GM21619 (cell line): ENCODE measurements around the gene HERC2.

Source experiments
- ATAC-seq: cut with Tn5 transposase; IDR thresholded peaks from one replicate; pipeline ENCODE4 v1.9.1; 2021; ENCODE audit not compliant: unreplicated experiment

The HERC2 gene

GRCh38 chr15:28114721-28115622 lies 207.0 kb downstream of the HERC2 start:
- no peak for ATAC-seq

GRCh38 chr15:28114114-28114455 lies 207.9 kb downstream of the HERC2 start:
- ATAC-seq: no peak

- ATAC-seq: no peak
These were observed 208.4 kb downstream of the HERC2 start for GRCh38 chr15:28113394-28114113.

GRCh38 chr15:28112962-28113361 lies 209.0 kb downstream of the HERC2 start:
- ATAC-seq: no peak

GRCh38 chr15:28112101-28112760 lies 209.7 kb downstream of the HERC2 start:
- ATAC-seq: no peak

GRCh38 chr15:28111543-28111942 lies 210.4 kb downstream of the HERC2 start:
- no peak for ATAC-seq

- ATAC-seq: no peak
These were observed 211.5 kb downstream of the HERC2 start for GRCh38 chr15:28110481-28110881.

GRCh38 chr15:28109626-28110455 lies 212.1 kb downstream of the HERC2 start:
- ATAC-seq: no peak

- ATAC-seq: no peak
These were observed 214.1 kb downstream of the HERC2 start for GRCh38 chr15:28107904-28108275.

- ATAC-seq: no peak
These were observed 214.7 kb downstream of the HERC2 start for GRCh38 chr15:28107111-28107903.

GRCh38 chr15:28106294-28107110 lies 215.5 kb downstream of the HERC2 start:
- ATAC-seq: no peak

GRCh38 chr15:28105793-28106192 lies 216.2 kb downstream of the HERC2 start:
- ATAC-seq: no peak

- no peak for ATAC-seq
These were observed 216.7 kb downstream of the HERC2 start for GRCh38 chr15:28105224-28105791.

GRCh38 chr15:28104326-28104725 lies 217.7 kb downstream of the HERC2 start:
- no peak for ATAC-seq

- ATAC-seq: no peak
These were observed 218.1 kb downstream of the HERC2 start for GRCh38 chr15:28103831-28104230.

GRCh38 chr15:28101983-28102441 lies 220.0 kb downstream of the HERC2 start:
- ATAC-seq: no peak

- no peak for ATAC-seq
These were observed 220.8 kb downstream of the HERC2 start for GRCh38 chr15:28101201-28101600.

- ATAC-seq: no peak
These were observed 221.3 kb downstream of the HERC2 start for GRCh38 chr15:28100516-28101195.
